GM23248 (cell line): ENCODE data around the gene PRDX3. TPM values are rescaled to one million over a fixed set of nuclear protein-coding genes. Genes with fewer than 3 reads are reported as not detected.
"Not testable (repeated sequence)": the region's sequence is repeated elsewhere in the genome, so short reads cannot be mapped to it uniquely, and the experiment has no call there.

ENCODE experiments used
- DNase-seq: peaks from one replicate; pipeline ENCODE4 v3.0.0-alpha.2; 2015
- H2AFZ ChIP-seq: fragments of 200-600 bp; sonication (generic); 2 replicates; pipeline ENCODE4 v1.6.1; 2016; ENCODE audit warnings: antibody characterized with exemption
- H3F3A ChIP-seq: fragments of 200-600 bp; sonication (generic); 2 replicates; pipeline ENCODE4 v1.6.1; 2016; ENCODE audit warnings: mild to moderate bottlenecking, antibody characterized with exemption, mixed run types; ENCODE audit not compliant: insufficient read depth
- H3K27ac ChIP-seq: fragments of 200-600 bp; sonication (generic); 2 replicates; pipeline ENCODE4 v1.5.1; 2016; ENCODE audit warnings: mild to moderate bottlenecking
- H3K27me3 ChIP-seq: fragments of 200-600 bp; sonication (generic); replicated peaks from 2 replicates; pipeline ENCODE4 v1.6.1; 2016; ENCODE audit warnings: mild to moderate bottlenecking; ENCODE audit not compliant: insufficient read depth
- H3K36me3 ChIP-seq: fragments of 200-600 bp; sonication (generic); 2 replicates; pipeline ENCODE4 v1.6.1; 2016; ENCODE audit warnings: low read depth, mild to moderate bottlenecking
- H3K4me1 ChIP-seq: fragments of 200-600 bp; sonication (generic); 2 replicates; pipeline ENCODE4 v1.6.1; 2016; ENCODE audit warnings: mild to moderate bottlenecking; ENCODE audit not compliant: insufficient read depth
- H3K4me2 ChIP-seq: fragments of 200-600 bp; sonication (generic); one replicate; pipeline ENCODE4 v1.6.1; 2016; ENCODE audit warnings: mild to moderate bottlenecking; ENCODE audit not compliant: unreplicated experiment
- H3K4me3 ChIP-seq: fragments of 200-600 bp; sonication (generic); 2 replicates; pipeline ENCODE4 v1.5.1; 2016; ENCODE audit warnings: mild to moderate bottlenecking
- H3K79me2 ChIP-seq: fragments of 200-600 bp; sonication (generic); 2 replicates; pipeline ENCODE4 v1.6.1; 2016; ENCODE audit warnings: mild to moderate bottlenecking; ENCODE audit not compliant: insufficient read depth
- H3K9ac ChIP-seq: fragments of 200-600 bp; sonication (generic); 2 replicates; pipeline ENCODE4 v1.6.1; 2016; ENCODE audit warnings: mild to moderate bottlenecking
- H3K9me2 ChIP-seq: fragments of 200-600 bp; sonication (generic); 2 replicates; pipeline ENCODE4 v1.6.1; 2016; ENCODE audit warnings: mixed run types, mild to moderate bottlenecking, moderate library complexity; ENCODE audit not compliant: insufficient read depth
- H3K9me3 ChIP-seq: fragments of 200-600 bp; sonication (generic); one replicate; pipeline ENCODE4 v1.6.1; 2017; ENCODE audit warnings: low read depth
- H4K20me1 ChIP-seq: fragments of 200-600 bp; sonication (generic); 2 replicates; pipeline ENCODE4 v1.6.0; 2016; ENCODE audit not compliant: insufficient read depth
- EZH2 ChIP-seq: fragments of 200-600 bp; sonication (generic); IDR thresholded peaks from 2 replicates; pipeline ENCODE4 v1.6.1; 2018; ENCODE audit warnings: antibody characterized with exemption, mild to moderate bottlenecking; ENCODE audit not compliant: insufficient read depth, poor library complexity, severe bottlenecking
- EZH2phosphoT487 ChIP-seq: fragments of 200-600 bp; sonication (generic); IDR thresholded peaks from 2 replicates; pipeline ENCODE4 v1.6.1; 2018; ENCODE audit warnings: antibody characterized with exemption, moderate library complexity, mild to moderate bottlenecking, low read depth; ENCODE audit not compliant: insufficient read depth
- WGBS, 2 experiments: methylation state at CpG; one replicate each; pipeline ENCODE4 v1.1.6; 2015 to 2017; ENCODE audit warnings: low lambda C conversion rate in 2 of 2, low coverage in 1 of 2; ENCODE audit errors: missing lambda C conversion rate in 2 of 2; 5-methylcytosine and 5-hydroxymethylcytosine counted together
- in situ Hi-C: fragments of 300-500 bp; cut with MboI; formaldehyde crosslinking; loops from 2 replicates; pipeline ENCODE4 v1.15.0; 2020
- polyA plus RNA-seq: library from polyadenylated mRNA; unstranded; fragments of >200 nt; fragmentation: Nextera tagmentation; extraction: Ambion mirVana; gene quantifications from 2 replicates; pipeline ENCODE4 v1.2.1, GENCODE V29; 2016
- total RNA-seq: library from RNA; depleted of rRNA; stranded (reverse); fragments of >200 nt; shearing (Covaris generic); gene quantifications from 2 replicates; pipeline ENCODE4 v1.2.3, GENCODE V29; 2014

Gene PRDX3
- total and polyA plus RNA-seq, 2 experiments from 2014 or later, result 246 to 302 TPM

- in situ Hi-C loops, result no loop called here
- TF ChIP-seq EZH2 (no peak), EZH2phosphoT487 (no peak)
- no peak overlapping the region for H3K4me3 ChIP-seq
- peaks cover 4% of the 10 kb centered on the region; the same call in 1 of the 2 replicates for H3K36me3 ChIP-seq
- no peak overlapping the region for H2AFZ ChIP-seq
- H4K20me1 ChIP-seq, result no peaks in the 10 kb centered on the region
- H3K9me3 ChIP-seq, result no peaks in the 10 kb centered on the region
- no peaks in the 10 kb centered on the region for H3K27me3 ChIP-seq
- no peak overlapping the region for H3K9ac ChIP-seq
- WGBS, 2 experiments, result 94 to 96% methylated on average over 15 to 16 of the region's 16 CpGs
- peaks cover 10% of the 10 kb centered on the region for H3K4me1 ChIP-seq
- no peak overlapping the region for H3K27ac ChIP-seq
- H3F3A ChIP-seq, result peaks cover 11% of the 10 kb centered on the region
- H3K79me2 ChIP-seq, result no peaks in the 10 kb centered on the region
- no peaks in the 10 kb centered on the region for H3K9me2 ChIP-seq
- DNase-seq, result no peak
- H3K4me2 ChIP-seq, result no peak overlapping the region
Observed at GRCh38 chr10:119138346-119139306, 40.0 kb downstream of the PRDX3 start.

- peaks cover 10% of the 10 kb centered on the region for H3K4me1 ChIP-seq
- peaks cover 11% of the 10 kb centered on the region for H3F3A ChIP-seq
- H3K9me3 ChIP-seq, H3K27ac ChIP-seq, H3K9me2 ChIP-seq, in situ Hi-C loops, H3K4me2 ChIP-seq, H3K9ac ChIP-seq, DNase-seq, H3K27me3 ChIP-seq, H3K4me3 ChIP-seq, H4K20me1 ChIP-seq, H3K36me3 ChIP-seq, H3K79me2 ChIP-seq, H2AFZ ChIP-seq: not testable (repeated sequence)
- 83 to 85% methylated on average over 8 of the region's 8 CpGs for WGBS, 2 experiments
Observed at GRCh38 chr10:119137878-119138277, 40.7 kb downstream of the PRDX3 start.

GRCh38 chr10:119136084-119136483 is 42.5 kb downstream of the PRDX3 start:
- no peak overlapping the region for H3K4me3 ChIP-seq
- peaks cover 11% of the 10 kb centered on the region for H3F3A ChIP-seq
- peak overlapping the region; percentile 8 for H3K4me2 ChIP-seq
- WGBS, 2 experiments, result 76 to 78% methylated on average over 7 of the region's 7 CpGs
- TF ChIP-seq EZH2phosphoT487 (no peak), EZH2 (no peak)
- peak overlapping the region; percentile 96 for H3K27ac ChIP-seq
- H2AFZ ChIP-seq, result no peak overlapping the region
- H3K9me2 ChIP-seq, result no peaks in the 10 kb centered on the region
- peak; percentile 59 for DNase-seq
- H3K27me3 ChIP-seq, result no peaks in the 10 kb centered on the region
- H3K4me1 ChIP-seq, result peaks cover 17% of the 10 kb centered on the region
- no peaks in the 10 kb centered on the region for H3K9me3 ChIP-seq
- no peaks in the 10 kb centered on the region for H3K79me2 ChIP-seq
- peak overlapping the region; percentile 73 for H3K9ac ChIP-seq
- H3K36me3 ChIP-seq, result peaks cover 21% of the 10 kb centered on the region; the same call in 1 of the 2 replicates
- in situ Hi-C loops, result no loop called here
- H4K20me1 ChIP-seq, result no peaks in the 10 kb centered on the region

- Histone ChIP-seq H4K20me1 (no peaks in the 10 kb centered on the region), H3F3A (peaks cover 11% of the 10 kb centered on the region), H3K9me3 (no peaks in the 10 kb centered on the region), H3K9me2 (no peaks in the 10 kb centered on the region), H3K4me3 (no peak overlapping the region), H3K4me1 (peaks cover 17% of the 10 kb centered on the region), H3K4me2 (peak overlapping the region; percentile 67), H3K27ac (peak overlapping the region; percentile 96), H3K27me3 (no peaks in the 10 kb centered on the region), H2AFZ (no peak overlapping the region), H3K9ac (peak overlapping the region; percentile 73), H3K79me2 (no peaks in the 10 kb centered on the region), H3K36me3 (peaks cover 21% of the 10 kb centered on the region; the same call in 1 of the 2 replicates)
- 51 to 59% methylated on average over 4 of the region's 4 CpGs for WGBS, 2 experiments
- peak; percentile 74 for DNase-seq
- in situ Hi-C loops, result no loop called here
- TF ChIP-seq EZH2 (no peak), EZH2phosphoT487 (no peak)
Observed at GRCh38 chr10:119135513-119135881, 43.1 kb downstream of the PRDX3 start.
